ENCODE results near the gene IL10.

Gene IL10

GRCh38 chr1:206739411-206740076 is 32.8 kb downstream of the IL10 start:
- no peak for DNase-seq
- no peak for TF ChIP-seq CTCF (IDR thresholded peaks at IDR 0.05; ENCODE audit: low read depth, low read length)
- H3K36me3 ChIP-seq: no peaks in the 10 kb centered on the region
- H3K27me3 ChIP-seq: no peaks in the 10 kb centered on the region
- peaks cover 4% of the 10 kb centered on the region for H3K4me1 ChIP-seq
- no peak overlapping the region for H3K4me3 ChIP-seq (ENCODE audit: low read depth, low read length)
- no peaks in the 10 kb centered on the region for H3K9me3 ChIP-seq

GRCh38 chr1:206738370-206739366 is 33.6 kb downstream of the IL10 start:
- Histone ChIP-seq H3K27me3 (no peaks in the 10 kb centered on the region), H3K9me3 (no peaks in the 10 kb centered on the region), H3K4me3 (ENCODE audit: low read depth, low read length) (no peak overlapping the region), H3K36me3 (no peaks in the 10 kb centered on the region), H3K4me1 (peaks cover 4% of the 10 kb centered on the region)
- DNase-seq: no peak
- peak; percentile 58 for TF ChIP-seq CTCF (IDR thresholded peaks at IDR 0.05; ENCODE audit: low read depth, low read length)

GRCh38 chr1:206737729-206738201 is 34.5 kb downstream of the IL10 start:
- Histone ChIP-seq H3K4me1 (peaks cover 4% of the 10 kb centered on the region), H3K9me3 (no peaks in the 10 kb centered on the region), H3K36me3 (no peaks in the 10 kb centered on the region), H3K4me3 (ENCODE audit: low read depth, low read length) (no peak overlapping the region), H3K27me3 (no peaks in the 10 kb centered on the region)
- TF ChIP-seq CTCF (IDR thresholded peaks at IDR 0.05; ENCODE audit: low read depth, low read length): no peak
- DNase-seq: no peak

GRCh38 chr1:206736878-206737728 is 35.2 kb downstream of the IL10 start:
- TF ChIP-seq CTCF (IDR thresholded peaks at IDR 0.05; ENCODE audit: low read depth, low read length): no peak
- H3K4me3 ChIP-seq (ENCODE audit: low read depth, low read length): no peak overlapping the region
- H3K36me3 ChIP-seq: no peaks in the 10 kb centered on the region
- peaks cover 4% of the 10 kb centered on the region for H3K4me1 ChIP-seq
- H3K27me3 ChIP-seq: no peaks in the 10 kb centered on the region
- no peak for DNase-seq
- H3K9me3 ChIP-seq: no peaks in the 10 kb centered on the region

- no peaks in the 10 kb centered on the region for H3K27me3 ChIP-seq
- no peaks in the 10 kb centered on the region for H3K9me3 ChIP-seq
- no peak overlapping the region for H3K4me3 ChIP-seq (ENCODE audit: low read depth, low read length)
- no peak for TF ChIP-seq CTCF (IDR thresholded peaks at IDR 0.05; ENCODE audit: low read depth, low read length)
- H3K4me1 ChIP-seq: peaks cover 4% of the 10 kb centered on the region
- no peaks in the 10 kb centered on the region; the same call in none of the 2 replicates for H3K36me3 ChIP-seq
- DNase-seq: no peak
Measured at GRCh38 chr1:206735553-206736031, 36.7 kb downstream of the IL10 start.

Data from BE2C (cell line).